ENCODE results near the gene EXOC4.

DNA sequence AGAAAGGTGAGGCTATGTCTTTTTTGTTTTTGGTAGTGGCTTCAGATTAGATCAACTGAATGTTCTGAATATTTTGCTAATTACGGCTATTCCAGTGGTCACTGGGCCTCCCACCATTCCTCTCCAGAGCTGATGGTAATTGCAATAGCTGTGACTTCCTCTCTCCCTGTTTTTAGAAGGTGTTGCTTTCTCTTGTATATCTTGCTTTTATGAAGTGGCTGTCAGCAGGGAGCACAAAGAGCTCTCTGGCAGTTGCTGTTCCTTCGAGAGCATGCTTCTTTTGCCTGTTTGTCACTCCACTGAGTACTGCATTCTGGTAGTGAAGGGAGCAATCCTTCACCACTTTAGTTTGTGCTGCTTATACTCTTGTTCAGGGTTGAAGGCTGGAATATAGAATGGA is 133.3 kb downstream of the EXOC4 start:
- TF ChIP-seq, protein P1, sequence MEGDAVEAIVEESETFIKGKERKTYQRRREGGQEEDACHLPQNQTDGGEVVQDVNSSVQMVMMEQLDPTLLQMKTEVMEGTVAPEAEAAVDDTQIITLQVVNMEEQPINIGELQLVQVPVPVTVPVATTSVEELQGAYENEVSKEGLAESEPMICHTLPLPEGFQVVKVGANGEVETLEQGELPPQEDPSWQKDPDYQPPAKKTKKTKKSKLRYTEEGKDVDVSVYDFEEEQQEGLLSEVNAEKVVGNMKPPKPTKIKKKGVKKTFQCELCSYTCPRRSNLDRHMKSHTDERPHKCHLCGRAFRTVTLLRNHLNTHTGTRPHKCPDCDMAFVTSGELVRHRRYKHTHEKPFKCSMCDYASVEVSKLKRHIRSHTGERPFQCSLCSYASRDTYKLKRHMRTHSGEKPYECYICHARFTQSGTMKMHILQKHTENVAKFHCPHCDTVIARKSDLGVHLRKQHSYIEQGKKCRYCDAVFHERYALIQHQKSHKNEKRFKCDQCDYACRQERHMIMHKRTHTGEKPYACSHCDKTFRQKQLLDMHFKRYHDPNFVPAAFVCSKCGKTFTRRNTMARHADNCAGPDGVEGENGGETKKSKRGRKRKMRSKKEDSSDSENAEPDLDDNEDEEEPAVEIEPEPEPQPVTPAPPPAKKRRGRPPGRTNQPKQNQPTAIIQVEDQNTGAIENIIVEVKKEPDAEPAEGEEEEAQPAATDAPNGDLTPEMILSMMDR (IDR thresholded peaks at IDR 0.05; ENCODE audit: extremely low read depth in 1 of 2, insufficient read depth in 1 of 2, low read depth in 1 of 2, low read length in 2 of 2): no peak
- TF ChIP-seq POLR2A (IDR thresholded peaks at IDR 0.05; ENCODE audit: low read depth, low read length): no peak
- no peak for TF ChIP-seq POLR2AphosphoS5 (IDR thresholded peaks at IDR 0.05; ENCODE audit: insufficient read depth, low read depth, low read length)
- TF ChIP-seq EZH2 (IDR thresholded peaks at IDR 0.05; ENCODE audit: borderline replicate concordance, low read depth, low read length, severe bottlenecking): no peak
- no peak for TF ChIP-seq GATA2 (IDR thresholded peaks at IDR 0.05; ENCODE audit: insufficient read depth, insufficient read length, low read depth, low read length)
